ENCODE results near the gene LY86.

The LY86 gene

DNA sequence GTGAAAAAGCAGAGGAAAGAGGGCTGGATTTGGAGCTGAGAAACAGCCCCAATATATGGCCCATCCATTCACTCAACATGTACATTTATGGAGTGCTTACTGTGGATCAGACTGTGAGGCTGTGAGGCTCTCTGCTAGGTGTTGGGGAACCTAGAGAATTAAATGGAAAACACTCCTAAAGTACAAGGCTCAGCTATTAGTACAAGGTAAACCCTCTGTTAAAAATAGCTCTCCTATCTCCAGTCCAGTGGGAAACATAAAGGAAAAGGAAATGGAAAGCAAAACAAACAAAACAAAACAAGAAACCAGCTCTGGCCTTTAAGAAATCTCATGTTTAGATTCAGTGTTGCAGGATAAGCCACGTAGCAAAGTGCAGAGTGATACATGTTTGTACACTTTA, 35.0 kb downstream of the LY86 start:
- no peak for DNase-seq (ENCODE audit: low spot score)

GRCh38 chr6:6624269-6624990, 35.9 kb downstream of the LY86 start:
- no peak for DNase-seq (ENCODE audit: low spot score)

DNA sequence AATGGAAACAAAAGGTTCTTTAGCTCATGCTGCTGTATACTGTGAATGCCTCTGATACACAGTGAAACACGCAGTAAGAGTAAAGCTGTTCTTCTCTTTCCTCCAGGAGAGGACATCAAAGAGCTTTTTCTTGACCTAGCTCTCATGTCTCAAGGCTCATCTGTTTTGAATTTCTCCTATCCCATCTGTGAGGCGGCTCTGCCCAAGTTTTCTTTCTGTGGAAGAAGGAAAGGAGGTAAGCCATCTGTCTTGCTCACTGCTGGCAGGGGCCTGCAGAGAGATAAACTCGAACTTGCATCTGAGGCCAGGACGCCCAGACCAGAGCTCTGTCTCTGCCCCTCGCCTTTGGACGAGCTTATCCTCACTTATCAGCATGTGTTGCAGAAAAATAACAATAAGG, 37.7 kb downstream of the LY86 start:
- no peak for DNase-seq (ENCODE audit: low spot score)

- DNase-seq (ENCODE audit: low spot score): no peak
Observed at GRCh38 chr6:6629402-6629801, 40.9 kb downstream of the LY86 start.

- DNase-seq (ENCODE audit: low spot score): no peak
Observed at GRCh38 chr6:6631053-6631452, 42.5 kb downstream of the LY86 start.

DNA sequence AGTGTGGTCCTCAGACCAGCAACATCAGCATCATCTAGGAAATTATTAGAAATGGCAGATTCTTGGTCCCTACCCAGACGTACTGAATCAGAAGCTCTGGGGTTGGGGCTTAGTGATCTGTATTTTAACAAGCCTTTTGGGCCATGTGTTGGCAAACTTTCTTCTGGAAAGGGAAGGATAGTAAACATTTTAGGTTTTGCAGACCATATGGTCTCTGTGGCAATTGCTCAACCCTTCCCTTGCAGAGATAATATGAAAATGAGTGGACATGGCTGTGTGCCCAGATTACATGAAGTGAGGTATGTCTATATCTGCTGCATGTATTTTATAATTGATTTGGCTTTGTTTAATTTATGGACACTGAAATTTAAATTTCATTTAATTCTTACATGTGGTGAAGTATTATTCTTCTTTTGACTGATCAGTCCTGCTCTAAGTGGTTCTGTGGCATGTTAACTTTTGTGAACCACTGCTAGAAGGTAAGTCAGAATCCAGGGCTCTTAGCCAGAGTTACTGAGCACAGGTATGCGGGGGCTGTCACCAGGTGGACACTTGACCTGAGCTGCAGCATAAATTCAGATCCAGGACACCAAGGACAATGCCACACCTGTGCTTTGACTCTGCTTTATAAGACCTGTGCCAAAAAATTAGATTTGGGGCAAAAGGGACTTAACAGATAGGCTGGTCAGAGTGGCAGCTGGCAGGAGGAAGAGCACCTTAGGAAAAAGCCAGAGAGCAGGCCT, 43.2 kb downstream of the LY86 start:
- DNase-seq (ENCODE audit: low spot score): no peak

GRCh38 chr6:6633898-6634734, 45.6 kb downstream of the LY86 start:
- DNase-seq (ENCODE audit: low spot score): no peak

DNA sequence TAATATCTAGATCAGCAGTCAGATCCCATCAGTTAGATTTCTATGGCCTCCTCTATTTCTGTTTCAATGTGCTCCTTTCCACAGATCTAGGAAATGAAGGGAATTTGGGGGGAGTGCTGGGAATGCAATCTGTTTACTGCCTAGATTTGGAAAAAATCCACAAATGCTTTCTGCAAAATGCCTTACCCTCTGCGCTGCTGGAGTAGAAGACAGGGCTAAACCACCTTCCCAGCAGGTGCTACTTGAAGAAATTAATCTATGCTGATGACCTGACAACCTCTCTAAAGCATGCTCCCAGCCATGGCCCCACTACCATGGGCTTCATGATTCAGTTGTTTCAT, 46.2 kb downstream of the LY86 start:
- DNase-seq (ENCODE audit: low spot score): no peak

DNA sequence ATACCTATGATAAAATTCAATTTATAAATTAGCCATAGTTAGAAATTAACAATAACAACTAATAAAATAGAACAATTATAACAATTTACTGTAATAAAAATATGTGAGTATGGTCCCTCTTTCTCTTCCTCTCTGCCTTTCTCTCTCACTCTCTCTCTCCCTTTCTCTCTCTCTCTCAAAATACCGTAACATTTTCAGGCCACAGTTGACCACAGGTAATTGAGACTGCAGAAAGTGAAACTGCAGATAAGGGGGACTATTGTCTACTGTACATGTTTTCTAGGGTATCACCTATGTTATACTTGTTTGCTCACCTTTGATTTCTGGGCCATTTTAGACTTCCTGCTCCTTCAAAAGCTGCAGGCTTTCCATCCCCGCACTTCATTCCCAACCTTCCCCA, 46.8 kb downstream of the LY86 start:
- DNase-seq (ENCODE audit: low spot score): no peak

GRCh38 chr6:6635869-6636268, 47.3 kb downstream of the LY86 start:
- DNase-seq (ENCODE audit: low spot score): no peak

DNA sequence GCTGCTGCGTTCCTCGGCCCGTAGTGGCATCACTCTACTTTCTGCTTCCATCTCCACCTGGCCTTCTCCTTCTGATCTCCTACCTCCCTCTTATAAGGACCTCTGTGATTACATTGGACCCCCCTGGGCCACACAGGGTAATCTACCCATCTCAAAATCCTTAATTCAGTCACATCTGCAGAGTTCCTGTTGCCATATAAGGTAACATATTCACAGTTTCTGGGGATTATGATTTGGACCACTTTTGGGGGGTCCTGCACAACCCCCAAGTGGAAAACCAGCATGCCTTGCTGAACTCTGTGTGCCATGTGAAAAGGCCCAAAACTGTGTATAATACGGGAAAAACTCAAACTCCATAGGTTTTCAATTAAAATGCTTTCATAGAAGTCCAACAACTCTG, 51.1 kb downstream of the LY86 start:
- no peak for DNase-seq (ENCODE audit: low spot score)

DNA sequence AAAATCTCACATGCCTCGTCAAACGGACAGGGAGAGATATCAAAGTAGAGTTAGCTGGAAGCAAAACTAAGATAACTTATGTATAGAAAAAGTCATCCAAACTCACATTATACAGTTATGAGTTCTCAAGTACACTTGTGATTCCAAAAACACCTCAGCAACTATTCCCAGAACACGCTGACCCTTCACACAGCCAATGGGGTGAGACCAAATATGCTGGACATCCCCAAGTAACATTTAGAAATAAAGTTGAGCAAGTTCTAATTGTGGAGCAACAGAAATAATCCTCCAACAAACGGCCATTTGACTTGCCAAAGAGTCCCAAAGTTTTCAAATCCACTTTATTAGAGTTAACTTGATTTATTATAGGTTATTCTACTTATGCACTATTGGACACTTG, 52.4 kb downstream of the LY86 start:
- no peak for DNase-seq (ENCODE audit: low spot score)

DNA sequence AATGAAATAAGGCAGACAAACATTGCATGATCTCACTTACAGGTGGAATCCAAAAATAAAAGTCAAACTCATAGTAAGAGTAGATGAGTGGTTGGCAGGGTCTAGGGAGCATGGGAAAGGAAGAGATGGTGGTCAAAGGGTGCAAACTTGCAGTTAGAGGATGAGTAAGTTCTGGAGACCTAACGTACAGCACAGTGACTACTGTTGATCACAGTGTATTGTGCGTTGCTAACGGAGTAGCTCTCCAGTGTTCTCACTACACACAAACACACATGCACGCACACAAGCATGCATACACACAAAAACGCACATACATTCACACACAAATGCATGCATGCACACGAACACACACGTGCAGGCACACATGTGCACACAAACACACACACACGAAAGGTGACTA, 54.9 kb downstream of the LY86 start:
- no peak for DNase-seq (ENCODE audit: low spot score)

DNA sequence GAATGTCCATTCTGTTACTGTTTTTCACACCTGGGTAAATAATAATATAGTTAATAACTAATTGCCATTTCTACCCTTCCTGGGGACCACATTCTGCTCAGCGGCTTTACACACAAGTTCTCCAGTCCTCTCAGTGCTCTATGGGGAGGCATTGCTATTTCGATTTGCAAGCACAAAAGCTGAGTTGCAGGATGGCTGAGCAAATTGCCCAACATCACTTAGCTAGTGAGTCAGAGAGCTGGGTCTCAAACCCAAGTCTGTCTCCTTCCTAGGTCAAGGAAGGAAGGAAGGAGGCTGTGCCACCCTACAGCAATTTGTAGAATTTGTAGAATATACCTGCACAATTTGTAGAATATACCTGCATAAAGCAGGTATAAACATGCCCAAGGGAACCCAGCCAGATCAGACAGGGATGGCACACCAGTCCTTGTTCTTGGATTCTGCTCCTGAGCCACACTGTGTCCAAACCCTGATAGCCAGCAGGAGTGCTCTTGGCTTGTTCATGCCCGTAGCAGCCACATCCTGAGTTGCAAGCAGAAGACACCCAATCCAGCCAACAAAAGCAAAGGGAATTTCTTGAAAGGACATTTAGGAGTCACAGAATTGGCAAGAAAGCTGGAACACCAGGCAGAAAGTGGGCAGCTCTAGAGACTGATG, 56.9 kb downstream of the LY86 start:
- no peak for DNase-seq (ENCODE audit: low spot score)

- no peak for DNase-seq (ENCODE audit: low spot score)
Observed at GRCh38 chr6:6646384-6646783, 57.9 kb downstream of the LY86 start.

GRCh38 chr6:6646859-6647258, 58.3 kb downstream of the LY86 start:
- no peak for DNase-seq (ENCODE audit: low spot score)

DNA sequence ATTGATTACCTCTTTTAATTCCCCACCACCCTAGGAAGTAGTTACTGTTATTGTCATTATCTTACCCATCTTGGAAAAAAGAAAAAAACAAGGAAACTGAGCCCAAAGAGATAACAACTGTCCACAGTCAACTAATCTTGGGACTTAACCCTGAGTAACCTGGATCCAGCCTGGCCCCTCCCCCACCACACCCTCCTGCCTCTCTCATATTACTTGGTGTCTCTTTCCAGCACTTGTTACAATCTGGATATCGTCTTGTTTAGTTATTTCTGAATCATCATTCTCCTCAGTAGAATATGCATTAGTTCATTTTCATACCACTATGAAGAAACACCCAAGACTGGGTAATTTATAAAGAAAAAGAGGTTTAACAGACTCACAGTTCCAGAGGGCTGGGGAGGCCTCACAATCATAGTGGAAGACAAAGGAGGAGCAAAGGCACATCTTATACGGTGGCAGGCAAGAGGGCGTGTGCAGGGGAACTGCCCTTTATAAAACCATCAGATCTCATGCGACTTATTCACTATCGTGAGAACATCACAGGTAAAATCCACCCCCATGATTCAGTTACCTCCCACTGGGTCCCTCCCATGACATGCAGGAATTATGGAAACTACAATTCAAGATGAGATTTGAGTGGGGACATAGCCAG, 60.3 kb downstream of the LY86 start:
- no peak for DNase-seq (ENCODE audit: low spot score)

DNA sequence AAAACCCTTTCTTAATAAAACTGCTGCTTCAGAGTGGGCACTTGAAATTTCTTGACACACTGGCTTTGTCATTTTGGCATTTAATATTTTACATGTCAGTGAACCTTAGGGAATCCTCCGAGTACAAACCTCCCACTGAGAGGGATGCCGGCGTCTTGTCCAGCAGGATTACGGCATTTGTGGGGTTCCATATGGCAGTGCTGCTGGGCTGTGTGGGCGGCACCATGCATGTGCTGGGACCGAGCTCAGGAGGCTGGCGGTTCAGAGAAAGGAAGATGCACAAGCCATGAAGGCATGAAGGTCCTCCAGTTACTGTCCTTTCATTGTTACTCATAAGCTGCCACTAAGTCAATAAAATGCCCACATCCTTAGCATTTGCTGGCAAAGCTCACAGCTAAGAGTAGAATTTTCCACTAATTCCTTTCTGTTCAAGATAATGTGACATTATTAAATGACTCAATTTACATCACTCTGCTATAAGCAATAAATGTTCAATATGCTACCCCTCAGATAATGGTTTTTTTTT, 61.4 kb downstream of the LY86 start:
- DNase-seq (ENCODE audit: low spot score): no peak

DNA sequence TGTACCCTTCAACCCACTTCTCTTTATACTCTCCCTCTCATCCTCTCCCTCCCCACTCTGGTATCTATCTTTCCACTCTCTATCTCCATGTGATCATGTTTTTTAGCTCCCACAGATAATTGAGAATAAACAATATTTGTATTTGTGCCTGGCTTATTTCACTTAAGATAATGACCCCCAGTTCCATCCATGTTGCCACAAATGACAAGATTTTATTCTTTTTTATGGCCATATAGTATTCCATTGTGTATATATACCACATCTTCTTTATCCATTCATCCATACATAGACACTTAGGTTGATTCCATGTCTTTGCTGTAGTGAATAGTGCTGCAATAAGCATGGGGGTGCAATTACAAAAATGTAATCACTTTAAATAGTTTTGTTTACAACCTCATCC, 62.3 kb downstream of the LY86 start:
- DNase-seq (ENCODE audit: low spot score): no peak

- no peak for DNase-seq (ENCODE audit: low spot score)
Observed at GRCh38 chr6:6651335-6651734, 62.8 kb downstream of the LY86 start.

- DNase-seq (ENCODE audit: low spot score): no peak
Observed at GRCh38 chr6:6652932-6653331, 64.4 kb downstream of the LY86 start.

All from HuH-7.5 (cell line).